ENCODE data around the gene GALNT16. TPM values are rescaled to one million over a fixed set of nuclear protein-coding genes. Genes with fewer than 3 reads are reported as not detected.

Gene GALNT16
- total and polyA plus RNA-seq, 2 donors (not counting 1 experiment from before 2014, with no cell fraction given) = 0.09 to 3.4 TPM

DNA sequence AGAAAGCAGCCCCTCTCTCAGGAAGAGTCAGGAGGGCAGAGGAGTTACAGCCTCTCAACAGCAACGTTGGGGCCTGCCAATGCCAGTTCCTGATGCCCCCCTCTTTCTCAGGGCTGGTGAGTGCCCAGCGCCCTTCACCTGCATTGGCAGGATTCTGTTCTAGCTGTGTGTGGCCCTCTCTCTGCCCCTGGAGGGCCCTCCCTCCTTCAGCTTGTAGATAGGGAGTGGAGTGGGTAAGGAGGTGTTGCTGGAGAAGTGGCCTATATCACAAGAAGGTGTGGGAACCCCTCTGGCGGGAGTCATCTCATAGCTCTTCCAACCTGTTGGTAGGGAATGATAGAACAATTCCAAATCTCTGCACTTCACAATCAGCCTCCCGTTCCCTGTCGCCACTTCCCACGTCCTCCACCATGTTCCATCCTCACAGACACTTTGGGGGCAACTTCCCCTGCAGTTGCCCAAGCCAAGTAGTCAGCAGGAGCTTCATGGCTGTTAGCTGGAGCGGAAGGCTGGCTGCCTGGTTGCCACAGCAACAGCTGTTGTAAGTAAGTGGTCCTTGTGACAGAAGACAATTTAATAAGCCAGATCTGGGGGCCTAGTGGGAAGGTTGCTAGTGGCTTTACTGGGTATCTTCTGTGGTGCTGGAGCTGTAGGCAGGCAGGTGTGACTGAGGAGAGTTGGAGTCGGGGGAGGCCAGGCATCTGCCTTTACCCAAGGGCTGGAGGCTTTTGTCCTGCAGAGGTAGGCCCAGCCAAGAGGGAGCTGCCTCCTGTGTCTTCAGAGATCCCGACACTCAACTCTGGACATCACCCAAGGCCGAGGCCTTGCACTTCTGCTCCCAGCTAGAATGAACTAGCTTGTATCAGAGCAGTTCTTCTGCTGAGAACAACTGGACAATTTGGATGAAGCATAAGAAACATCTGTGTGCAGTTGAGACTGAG is 38.4 kb downstream of the GALNT16 start:
- Mint-ChIP-seq H3K4me1 (no peaks in the 10 kb centered on the region), H3K27ac (no peak overlapping the region), H3K9me3 (ENCODE audit: insufficient read depth) (no peaks in the 10 kb centered on the region), H3K4me3 (no peak overlapping the region), H3K27me3 (peaks cover 18% of the 10 kb centered on the region)
- WGBS (ENCODE audit: insufficient coverage) = 89% methylated on average over 7 of the region's 10 CpGs
- Histone ChIP-seq H3K9me3 (ENCODE audit: control extremely low read depth in 1 of 3, control insufficient read depth in 2 of 3, insufficient read depth in 1 of 3, low read length in 2 of 3) (no peaks in the 10 kb centered on the region), H3K36me3 (replicated peaks in 1 of 2; ENCODE audit: control extremely low read depth in 1 of 2, control insufficient read depth in 1 of 2, extremely low read depth in 1 of 2, insufficient read depth in 2 of 2, low read length in 1 of 2) (no peaks in the 10 kb centered on the region), H3K9ac (ENCODE audit: low read length) (no peak overlapping the region), H4K20me1 (ENCODE audit: control insufficient read depth, insufficient read depth, low read length, poor library complexity, severe bottlenecking) (no peaks in the 10 kb centered on the region), H3K4me1 (ENCODE audit: control insufficient read depth in 2 of 2, insufficient read depth in 2 of 2, low read length in 2 of 2) (no peaks in the 10 kb centered on the region), H3K4me2 (replicated peaks; ENCODE audit: low read depth, low read length, poor library complexity, severe bottlenecking) (no peak overlapping the region), H3K27ac (ENCODE audit: low read length in 2 of 2) (no peak overlapping the region), H3K4me3 (ENCODE audit: control extremely low read depth in 1 of 5, extremely low read depth in 1 of 5, insufficient read depth in 1 of 5, low read depth in 2 of 5, low read length in 4 of 5) (no peak overlapping the region), H2AFZ (ENCODE audit: insufficient read depth, low read depth, low read length, poor library complexity, severe bottlenecking) (no peak overlapping the region), H3K27me3 (replicated peaks in 1 of 4; ENCODE audit: control extremely low read depth in 1 of 4, control insufficient read depth in 3 of 4, insufficient read depth in 4 of 4, low read length in 3 of 4) (peaks cover 0 to 6% (median 0%) of the 10 kb centered on the region in 4 experiments), H3K79me2 (ENCODE audit: control insufficient read depth, insufficient read depth, low read length) (no peaks in the 10 kb centered on the region)
- DNase-seq = no peak
- TF ChIP-seq CTCF (IDR thresholded peaks at IDR 0.05) = no peak
- TF ChIP-seq EZH2 (IDR thresholded peaks at IDR 0.05; ENCODE audit: borderline replicate concordance, insufficient read depth, low read depth, low read length, poor library complexity, severe bottlenecking) = no peak
- ChIA-PET POLR2A (no interaction called here), CTCF (interaction anchor here (0.9 to 1.8 kb wide), 3 partner anchors 9 to 161 kb away, joined by 3 to 5 read pairs (median 4); no protein-coding TSS in a partner anchor)
- intact Hi-C loops (cut with micrococcal nuclease) = no loop called here
- no peak for ATAC-seq (ENCODE audit: low read depth)
